ENCODE results near the gene FOXJ2. TPM values are rescaled to one million over a fixed set of nuclear protein-coding genes. Genes with fewer than 3 reads are reported as not detected.
"Not testable (repeated sequence)": the region's sequence is repeated elsewhere in the genome, so short reads cannot be mapped to it uniquely, and the experiment has no call there.

Gene FOXJ2
- polyA plus RNA-seq, 1 experiment, result 5.7 TPM

DNA sequence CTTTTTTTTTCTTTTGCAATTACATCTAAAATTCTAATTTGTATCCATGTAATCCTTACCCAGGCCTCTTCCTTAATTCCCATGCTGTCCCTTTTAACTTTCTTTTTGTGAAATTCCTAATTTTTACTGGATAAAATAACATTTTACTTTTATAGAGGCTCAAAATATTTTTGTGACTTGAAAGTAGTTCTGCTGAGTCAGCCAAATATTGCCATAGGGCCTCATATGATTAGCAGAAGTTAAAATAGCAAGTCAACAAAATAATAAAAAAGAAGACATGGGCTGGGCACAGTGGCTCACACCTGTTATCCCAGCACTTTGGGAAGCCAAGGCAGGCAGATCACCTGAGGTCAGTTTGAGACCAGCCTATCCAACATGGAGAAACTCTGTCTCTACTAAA, 31.6 kb downstream of the FOXJ2 start:
- POLR2A ChIA-PET, result interaction anchor here (0.7 kb wide), 1 partner anchor 128 kb away, joined by 3 read pairs; no protein-coding TSS in a partner anchor
- CTCF ChIA-PET, result interaction anchor here (1.5 kb wide), 1 partner anchor 18 kb away, joined by 12 read pairs; no protein-coding TSS in a partner anchor
- H3K27ac ChIP-seq (ENCODE audit: low read depth, low read length), result no peak overlapping the region
- TF ChIP-seq, protein P1, sequence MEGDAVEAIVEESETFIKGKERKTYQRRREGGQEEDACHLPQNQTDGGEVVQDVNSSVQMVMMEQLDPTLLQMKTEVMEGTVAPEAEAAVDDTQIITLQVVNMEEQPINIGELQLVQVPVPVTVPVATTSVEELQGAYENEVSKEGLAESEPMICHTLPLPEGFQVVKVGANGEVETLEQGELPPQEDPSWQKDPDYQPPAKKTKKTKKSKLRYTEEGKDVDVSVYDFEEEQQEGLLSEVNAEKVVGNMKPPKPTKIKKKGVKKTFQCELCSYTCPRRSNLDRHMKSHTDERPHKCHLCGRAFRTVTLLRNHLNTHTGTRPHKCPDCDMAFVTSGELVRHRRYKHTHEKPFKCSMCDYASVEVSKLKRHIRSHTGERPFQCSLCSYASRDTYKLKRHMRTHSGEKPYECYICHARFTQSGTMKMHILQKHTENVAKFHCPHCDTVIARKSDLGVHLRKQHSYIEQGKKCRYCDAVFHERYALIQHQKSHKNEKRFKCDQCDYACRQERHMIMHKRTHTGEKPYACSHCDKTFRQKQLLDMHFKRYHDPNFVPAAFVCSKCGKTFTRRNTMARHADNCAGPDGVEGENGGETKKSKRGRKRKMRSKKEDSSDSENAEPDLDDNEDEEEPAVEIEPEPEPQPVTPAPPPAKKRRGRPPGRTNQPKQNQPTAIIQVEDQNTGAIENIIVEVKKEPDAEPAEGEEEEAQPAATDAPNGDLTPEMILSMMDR (IDR thresholded peaks at IDR 0.05; ENCODE audit: low read depth, low read length), result no peak
- no peaks in the 10 kb centered on the region for H3K27me3 ChIP-seq (ENCODE audit: control insufficient read depth, insufficient read depth, low read length)
- no peak overlapping the region for H3K4me3 ChIP-seq (ENCODE audit: low read depth, low read length)
- DNase-seq (ENCODE audit: low read depth, low spot score), result no peak
- H3K9me3 ChIP-seq (ENCODE audit: control insufficient read depth, insufficient read depth, low read length), result no peaks in the 10 kb centered on the region

DNA sequence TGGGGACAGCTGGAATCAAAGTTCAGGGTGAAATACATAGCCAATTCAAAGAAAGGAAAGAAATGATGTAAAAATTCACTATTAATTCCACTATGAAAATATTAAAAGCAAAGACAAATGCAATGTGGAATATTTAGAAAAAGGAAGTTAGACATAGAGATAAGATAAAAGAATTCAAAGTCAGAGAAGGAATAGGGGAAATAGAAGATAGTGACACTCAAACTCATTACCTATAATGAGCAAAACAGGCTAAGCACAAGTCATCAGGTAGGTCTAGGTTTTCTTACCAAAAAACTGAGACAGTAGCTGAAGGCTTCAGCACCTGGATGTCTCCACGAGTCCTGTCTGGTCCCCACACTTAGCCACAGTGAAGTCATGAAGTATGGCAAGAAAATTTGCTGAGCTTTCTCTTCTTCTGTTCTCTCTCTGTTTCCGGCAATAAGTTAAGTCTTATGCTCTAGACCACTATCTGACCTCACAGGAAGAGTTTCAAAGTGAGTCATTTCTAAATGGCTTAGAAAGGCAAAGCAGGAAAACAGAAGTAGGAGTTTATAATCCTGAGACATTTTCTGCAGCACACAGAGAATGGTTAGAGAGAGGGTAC, 33.6 kb downstream of the FOXJ2 start, which contains the start of gene C3AR1:
C3AR1 (minus strand) TSS at position 369 of the 604 bp plus-strand sequence. CDS start 6,174 bp downstream, outside the sequence.
- CTCF ChIA-PET, result interaction anchor here (1.0 to 2.0 kb wide), 5 partner anchors 11 to 133 kb away, joined by 3 to 10 read pairs (median 5); no protein-coding TSS in a partner anchor
- no peak for DNase-seq (ENCODE audit: low read depth, low spot score)
- no peak within 1 kb of the TSS for H3K27ac ChIP-seq (ENCODE audit: low read depth, low read length)

DNA sequence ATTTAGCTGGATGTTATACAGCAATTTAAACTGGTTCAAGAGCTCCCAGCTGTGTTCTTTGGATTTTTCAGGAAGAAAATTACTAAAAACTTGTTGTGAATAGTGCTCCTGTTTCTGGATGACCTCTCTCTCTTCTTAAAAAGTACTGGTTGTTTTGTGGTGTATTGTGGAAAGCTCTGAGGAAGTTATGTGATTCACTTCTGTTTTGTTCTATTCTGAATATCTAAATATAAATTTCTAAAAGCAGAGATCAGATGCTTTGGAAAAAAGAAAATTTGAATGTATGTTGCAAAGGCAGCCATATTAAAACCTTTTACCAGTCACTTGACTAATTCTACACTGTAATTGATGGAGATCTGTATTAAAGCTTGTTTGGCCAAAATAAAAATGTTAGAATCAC, 37.1 kb downstream of the FOXJ2 start:
- DNase-seq (ENCODE audit: low read depth, low spot score), result no peak
- Histone ChIP-seq H3K27me3 (ENCODE audit: control insufficient read depth, insufficient read depth, low read length) (no peaks in the 10 kb centered on the region), H3K9me3 (ENCODE audit: control insufficient read depth, insufficient read depth, low read length) (no peaks in the 10 kb centered on the region), H3K4me3 (ENCODE audit: low read depth, low read length) (no peak overlapping the region), H3K27ac (ENCODE audit: low read depth, low read length) (no peak overlapping the region)
- POLR2A ChIA-PET, result interaction anchor here (1.1 kb wide), 1 partner anchor 13 kb away, joined by 4 read pairs; the partner anchor contains the start of gene NECAP1
- CTCF ChIA-PET, result interaction anchor here (0.8 to 1.2 kb wide), 2 partner anchors 40 to 263 kb away, joined by 3 to 4 read pairs; no protein-coding TSS in a partner anchor
- TF ChIP-seq, protein P1 (IDR thresholded peaks at IDR 0.05; ENCODE audit: low read depth, low read length), result no peak

More for the DNA sequence above, 33.6 kb downstream of the FOXJ2 start, which contains the start of gene C3AR1:
- H3K27me3 ChIP-seq (ENCODE audit: control insufficient read depth, insufficient read depth, low read length), result no peaks in the 10 kb centered on the region
- no peaks in the 10 kb centered on the region for H3K9me3 ChIP-seq (ENCODE audit: control insufficient read depth, insufficient read depth, low read length)
- H3K4me3 ChIP-seq (ENCODE audit: low read depth, low read length), result no peak within 1 kb of the TSS
- TF ChIP-seq, protein P1 (IDR thresholded peaks at IDR 0.05; ENCODE audit: low read depth, low read length), result no peak
- POLR2A ChIA-PET, result no interaction called here

DNA sequence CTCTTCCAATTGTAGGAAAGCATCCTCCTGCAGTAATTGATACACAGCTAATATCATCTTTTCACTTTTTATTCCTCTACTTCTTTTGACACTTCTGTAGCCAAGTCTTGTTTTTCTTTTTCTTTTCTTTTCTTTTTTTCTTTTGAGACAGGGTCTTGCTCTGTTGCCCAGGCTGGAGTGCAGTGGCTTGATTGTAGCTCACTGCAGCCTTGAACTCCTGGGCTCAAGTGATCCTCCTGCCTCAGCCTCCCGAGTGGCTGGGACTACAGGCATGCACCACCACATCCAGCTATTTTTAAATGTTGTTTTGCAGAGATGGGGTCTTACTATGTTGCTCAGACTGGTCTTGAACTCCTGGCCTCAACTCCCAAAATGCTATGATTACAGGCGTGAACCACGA, 39.3 kb downstream of the FOXJ2 start:
- POLR2A ChIA-PET; H3K9me3 ChIP-seq (ENCODE audit: control insufficient read depth, insufficient read depth, low read length); H3K27ac ChIP-seq (ENCODE audit: low read depth, low read length); H3K4me3 ChIP-seq (ENCODE audit: low read depth, low read length); DNase-seq (ENCODE audit: low read depth, low spot score); H3K27me3 ChIP-seq (ENCODE audit: control insufficient read depth, insufficient read depth, low read length): not testable (repeated sequence)
- CTCF ChIA-PET, result interaction anchor here (1.5 kb wide), 1 partner anchor 26 kb away, joined by 5 read pairs; no protein-coding TSS in a partner anchor

DNA sequence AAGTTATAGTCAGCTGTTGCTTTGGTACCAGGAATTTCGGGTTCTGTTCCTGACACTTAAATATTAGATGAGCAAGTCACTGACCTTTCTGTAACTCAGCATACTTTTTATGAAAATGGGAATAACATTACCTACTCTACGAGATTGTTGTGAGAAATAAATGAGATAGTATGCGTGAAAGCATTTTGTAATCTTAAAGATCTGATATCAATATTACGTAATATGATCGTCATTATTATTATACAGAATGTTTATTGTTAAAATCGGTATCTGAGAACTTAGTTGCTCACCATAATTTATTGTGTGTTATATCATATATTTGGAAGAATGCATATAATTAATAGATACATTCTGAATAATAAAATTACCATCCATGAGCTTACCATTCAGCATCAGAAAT, 43.4 kb downstream of the FOXJ2 start:
- POLR2A ChIA-PET, result no interaction called here
- Histone ChIP-seq H3K27me3 (ENCODE audit: control insufficient read depth, insufficient read depth, low read length) (no peaks in the 10 kb centered on the region), H3K27ac (ENCODE audit: low read depth, low read length) (no peak overlapping the region), H3K4me3 (ENCODE audit: low read depth, low read length) (no peak overlapping the region), H3K9me3 (ENCODE audit: control insufficient read depth, insufficient read depth, low read length) (no peaks in the 10 kb centered on the region)
- TF ChIP-seq, protein P1 (IDR thresholded peaks at IDR 0.05; ENCODE audit: low read depth, low read length), result no peak
- CTCF ChIA-PET, result interaction anchor here (1.1 to 6.9 kb wide), 4 partner anchors 21 to 245 kb away, joined by 3 to 113 read pairs (median 4); no protein-coding TSS in a partner anchor
- DNase-seq (ENCODE audit: low read depth, low spot score), result no peak
